A673 (cell line): ENCODE data around the gene BICC1. TPM values are rescaled to one million over a fixed set of nuclear protein-coding genes. Genes with fewer than 3 reads are reported as not detected.

ENCODE experiments used
- BruUV-seq: library from RNA; stranded (reverse); fragments of 400-500 nt; replicated peaks from 2 replicates; lab custom pipeline; 2021; lab: Mats Ljungman, UMichigan
- CTCF ChIA-PET: fragments of 300-600 bp; sonication (Branson Sonifier 250); formaldehyde crosslinking; loops from one replicate; lab custom pipeline; 2022; ENCODE audit warnings: antibody characterized with exemption; lab: Charles Lee
- POLR2A ChIA-PET: fragments of 300-600 bp; sonication (Branson Sonifier 250); formaldehyde crosslinking; loops from one replicate; lab custom pipeline; 2022; ENCODE audit warnings: antibody characterized with exemption; ENCODE audit not compliant: low non-redundant PET; lab: Charles Lee
- DNase-seq: peaks from one replicate; pipeline ENCODE4 v3.0.0-alpha.2; 2015; ENCODE audit warnings: low spot score
- H3K27ac ChIP-seq: fragments of 200-600 bp; sonication (generic); 2 replicates; pipeline ENCODE4 v1.5.1; 2016; ENCODE audit warnings: mixed run types, low read depth, mild to moderate bottlenecking, mixed read lengths, antibody characterized with exemption, low read length; ENCODE audit not compliant: poor library complexity, severe bottlenecking
- H3K27me3 ChIP-seq: fragments of 200-600 bp; sonication (generic); replicated peaks from 2 replicates; pipeline ENCODE4 v1.6.1; 2017; ENCODE audit warnings: mixed run types, low read depth, mild to moderate bottlenecking, mixed read lengths, antibody characterized with exemption, low read length; ENCODE audit not compliant: insufficient read depth, poor library complexity
- H3K36me3 ChIP-seq: fragments of 200-600 bp; sonication (generic); 2 replicates; pipeline ENCODE4 v1.6.1; 2016; ENCODE audit warnings: mixed run types, mild to moderate bottlenecking, mixed read lengths, antibody characterized with exemption, low read length; ENCODE audit not compliant: insufficient read depth, poor library complexity, severe bottlenecking
- H3K4me1 ChIP-seq: fragments of 200-600 bp; sonication (generic); 2 replicates; pipeline ENCODE4 v1.6.1; 2017; ENCODE audit warnings: mixed run types, mild to moderate bottlenecking, mixed read lengths, antibody characterized with exemption, low read length; ENCODE audit not compliant: insufficient read depth, poor library complexity, severe bottlenecking
- H3K4me3 ChIP-seq: fragments of 200-600 bp; sonication (generic); 2 replicates; pipeline ENCODE4 v1.5.1; 2016; ENCODE audit warnings: low read depth, mixed run types, mild to moderate bottlenecking, mixed read lengths, low read length; ENCODE audit not compliant: poor library complexity, severe bottlenecking
- H3K9me3 ChIP-seq: fragments of 200-600 bp; sonication (generic); 2 replicates; pipeline ENCODE4 v1.6.1; 2016; ENCODE audit warnings: mixed run types, low read depth, mild to moderate bottlenecking, mixed read lengths, antibody characterized with exemption, low read length; ENCODE audit not compliant: poor library complexity, severe bottlenecking
- CTCF ChIP-seq: fragments of 300-800, 200-600 bp; sonication (generic); conservative IDR thresholded peaks from 2 replicates; pipeline ENCODE4 v1.5.1; 2017; ENCODE audit warnings: low read depth, mild to moderate bottlenecking, antibody characterized with exemption, low read length, moderate library complexity, mixed read lengths
- EZH2 ChIP-seq: fragments of 200-600 bp; sonication (generic); IDR thresholded peaks from 2 replicates; pipeline ENCODE4 v1.6.1; 2017; ENCODE audit warnings: borderline replicate concordance, low read depth, mild to moderate bottlenecking, mixed read lengths, antibody characterized with exemption, low read length; ENCODE audit not compliant: poor library complexity, severe bottlenecking
- intact Hi-C: fragments of 100-400 bp; cut with micrococcal nuclease; formaldehyde crosslinking; loops from one replicate; pipeline ENCODE4 v1.10.0; 2022; ENCODE audit not compliant: unreplicated experiment
- total RNA-seq: library from RNA; stranded (reverse); gene quantifications from 2 replicates; pipeline ENCODE4 v1.2.3, GENCODE V29; 2021

The BICC1 gene
- total RNA-seq, 1 experiment from 2014 or later = 1.6 TPM

- BruUV-seq = no TSS peak
- Histone ChIP-seq H3K36me3 (no peaks in the 10 kb centered on the region), H3K27ac (no peak overlapping the region), H3K4me3 (no peak overlapping the region), H3K27me3 (no peaks in the 10 kb centered on the region), H3K9me3 (no peaks in the 10 kb centered on the region), H3K4me1 (no peaks in the 10 kb centered on the region)
- intact Hi-C loops = no loop called here
- no peak for TF ChIP-seq CTCF
- ChIA-PET CTCF (no interaction called here), POLR2A (no interaction called here)
- no peak for DNase-seq
Observed at GRCh38 chr10:58480321-58480720, 32.4 kb upstream of the BICC1 start.

GRCh38 chr10:58481569-58482109 lies 31.0 kb upstream of the BICC1 start:
- no peaks in the 10 kb centered on the region for H3K4me1 ChIP-seq
- H3K36me3 ChIP-seq = no peaks in the 10 kb centered on the region
- no TSS peak for BruUV-seq
- DNase-seq = no peak
- no peak overlapping the region for H3K4me3 ChIP-seq
- H3K9me3 ChIP-seq = no peaks in the 10 kb centered on the region
- ChIA-PET CTCF (no interaction called here), POLR2A (no interaction called here)
- H3K27me3 ChIP-seq = no peaks in the 10 kb centered on the region
- TF ChIP-seq EZH2 (no peak), CTCF (no peak)
- intact Hi-C loops = no loop called here
- H3K27ac ChIP-seq = no peak overlapping the region

- intact Hi-C loops = no loop called here
- TF ChIP-seq CTCF (no peak), EZH2 (no peak)
- no peak for DNase-seq
- H3K4me1 ChIP-seq = no peaks in the 10 kb centered on the region
- ChIA-PET POLR2A (no interaction called here), CTCF (no interaction called here)
- H3K27me3 ChIP-seq = no peaks in the 10 kb centered on the region
- BruUV-seq = no TSS peak
- H3K27ac ChIP-seq = no peak overlapping the region
- H3K9me3 ChIP-seq = no peaks in the 10 kb centered on the region
- no peaks in the 10 kb centered on the region for H3K36me3 ChIP-seq
- no peak overlapping the region for H3K4me3 ChIP-seq
Observed at GRCh38 chr10:58486821-58487220, 25.9 kb upstream of the BICC1 start.
